Glutamatergic neuron (in vitro differentiated cells): ENCODE data around the gene CYCS. TPM values are rescaled to one million over a fixed set of nuclear protein-coding genes. Genes with fewer than 3 reads are reported as not detected.
"Not testable (repeated sequence)": the region's sequence is repeated elsewhere in the genome, so short reads cannot be mapped to it uniquely, and the experiment has no call there.

Experiments used
- DNase-seq: peaks from one replicate; pipeline ENCODE4 v3.0.0; 2022
- H3K27ac Mint-ChIP-seq: one replicate; pipeline ENCODE4 v1.8.0; 2020; ENCODE audit warnings: mild to moderate bottlenecking, mixed read lengths, inconsistent platforms; ENCODE audit not compliant: unreplicated experiment
- H3K27me3 Mint-ChIP-seq: one replicate; pipeline ENCODE4 v1.8.0; 2020; ENCODE audit warnings: mild to moderate bottlenecking, moderate library complexity, mixed read lengths, inconsistent platforms; ENCODE audit not compliant: unreplicated experiment
- H3K36me3 Mint-ChIP-seq: one replicate; pipeline ENCODE4 v1.8.0; 2020; ENCODE audit warnings: mild to moderate bottlenecking, mixed read lengths, inconsistent platforms; ENCODE audit not compliant: unreplicated experiment
- H3K4me1 Mint-ChIP-seq: one replicate; pipeline ENCODE4 v1.8.0; 2020; ENCODE audit warnings: mild to moderate bottlenecking, low read depth, mixed read lengths, inconsistent platforms; ENCODE audit not compliant: unreplicated experiment
- H3K4me3 Mint-ChIP-seq: one replicate; pipeline ENCODE4 v1.8.0; 2020; ENCODE audit warnings: mild to moderate bottlenecking, mixed read lengths, inconsistent platforms; ENCODE audit not compliant: unreplicated experiment
- H3K9me3 Mint-ChIP-seq: one replicate; pipeline ENCODE4 v1.8.0; 2020; ENCODE audit warnings: mild to moderate bottlenecking, moderate library complexity, mixed read lengths, inconsistent platforms; ENCODE audit not compliant: unreplicated experiment
- CTCF ChIP-seq: fragments of 200-600 bp; sonication (generic); IDR thresholded peaks from one replicate; pipeline ENCODE4 v1.5.0; 2021; ENCODE audit not compliant: partially characterized antibody, unreplicated experiment
- total RNA-seq: library from RNA; stranded (reverse); fragmentation: NEBNext Ultra II Directional; extraction: Animal tissue kit (Norgen Biotek cat#: 25700); gene quantifications from one replicate; pipeline ENCODE4 v1.2.1, GENCODE V29; 2021; ENCODE audit not compliant: unreplicated experiment

Gene CYCS
- total RNA-seq, 1 donor from 2014 or later = 127 TPM

- no peak overlapping the region for H3K4me3 Mint-ChIP-seq
These were observed 6.0 kb downstream of the CYCS start for GRCh38 chr7:25119102-25119501.

GRCh38 chr7:25118048-25118753 is 6.9 kb downstream of the CYCS start:
- no peaks in the 10 kb centered on the region for H3K9me3 Mint-ChIP-seq
- no peak overlapping the region for H3K4me3 Mint-ChIP-seq
- DNase-seq = no peak
- H3K36me3 Mint-ChIP-seq = no peaks in the 10 kb centered on the region
- TF ChIP-seq CTCF = no peak
- no peaks in the 10 kb centered on the region for H3K27me3 Mint-ChIP-seq
- no peaks in the 10 kb centered on the region for H3K4me1 Mint-ChIP-seq
- no peak overlapping the region for H3K27ac Mint-ChIP-seq

More at GRCh38 chr7:25119102-25119501, 6.0 kb downstream of the CYCS start:
- Mint-ChIP-seq H3K36me3 (no peaks in the 10 kb centered on the region), H3K9me3 (no peaks in the 10 kb centered on the region), H3K4me1 (peaks cover 6% of the 10 kb centered on the region), H3K27me3 (no peaks in the 10 kb centered on the region), H3K27ac (no peak overlapping the region)
- TF ChIP-seq CTCF = no peak
- no peak for DNase-seq

- no peak for DNase-seq
- Mint-ChIP-seq H3K27ac (no peak overlapping the region), H3K9me3 (peaks cover under 1% of the 10 kb centered on the region), H3K4me1 (no peaks in the 10 kb centered on the region), H3K36me3 (no peaks in the 10 kb centered on the region), H3K4me3 (no peak overlapping the region), H3K27me3 (no peaks in the 10 kb centered on the region)
- no peak for TF ChIP-seq CTCF
These were observed 7.6 kb downstream of the CYCS start for GRCh38 chr7:25117226-25118047.

GRCh38 chr7:25116621-25117020 is 8.4 kb downstream of the CYCS start:
- Mint-ChIP-seq H3K4me1 (no peaks in the 10 kb centered on the region), H3K27me3 (no peaks in the 10 kb centered on the region), H3K27ac (no peak overlapping the region), H3K36me3 (no peaks in the 10 kb centered on the region), H3K9me3 (peaks cover 2% of the 10 kb centered on the region), H3K4me3 (no peak overlapping the region)
- no peak for TF ChIP-seq CTCF
- no peak for DNase-seq

- H3K4me3 Mint-ChIP-seq = not testable (repeated sequence)
These were observed 14.5 kb downstream of the CYCS start for GRCh38 chr7:25110514-25110913.

More at GRCh38 chr7:25110514-25110913, 14.5 kb downstream of the CYCS start:
- H3K4me1 Mint-ChIP-seq, H3K27me3 Mint-ChIP-seq, H3K27ac Mint-ChIP-seq, DNase-seq, H3K9me3 Mint-ChIP-seq, H3K36me3 Mint-ChIP-seq: not testable (repeated sequence)
